Ramos (cell line): ENCODE results near the gene PSMG3.

Experiments used
- in situ Hi-C: fragments of 300-500 bp; cut with MboI; formaldehyde crosslinking; loops from one replicate; pipeline ENCODE4 v1.14.3; 2022; ENCODE audit warnings: low sequenced_read_pairs; ENCODE audit not compliant: unreplicated experiment

Gene PSMG3

GRCh38 chr7:1537535-1538412, 32.1 kb downstream of the PSMG3 start:
- in situ Hi-C loops, result no loop called here

- in situ Hi-C loops, result no loop called here
Observed at GRCh38 chr7:1536743-1537534, 32.9 kb downstream of the PSMG3 start.

GRCh38 chr7:1536455-1536742, 33.4 kb downstream of the PSMG3 start:
- in situ Hi-C loops, result no loop called here

- in situ Hi-C loops, result no loop called here
Observed at GRCh38 chr7:1535701-1536454, 34.0 kb downstream of the PSMG3 start.

- in situ Hi-C loops, result no loop called here
Observed at GRCh38 chr7:1535100-1535458, 34.8 kb downstream of the PSMG3 start.

- in situ Hi-C loops, result no loop called here
Observed at GRCh38 chr7:1534330-1535099, 35.3 kb downstream of the PSMG3 start.

- in situ Hi-C loops, result no loop called here
Observed at GRCh38 chr7:1533547-1534329, 36.1 kb downstream of the PSMG3 start.

- in situ Hi-C loops, result no loop called here
Observed at GRCh38 chr7:1533255-1533546, 36.6 kb downstream of the PSMG3 start.

- in situ Hi-C loops, result no loop called here
Observed at GRCh38 chr7:1532456-1533254, 37.2 kb downstream of the PSMG3 start.

GRCh38 chr7:1531979-1532455, 37.8 kb downstream of the PSMG3 start:
- in situ Hi-C loops, result no loop called here

- in situ Hi-C loops, result no loop called here
Observed at GRCh38 chr7:1531263-1531978, 38.4 kb downstream of the PSMG3 start.

- in situ Hi-C loops, result no loop called here
Observed at GRCh38 chr7:1530946-1531262, 38.9 kb downstream of the PSMG3 start.

GRCh38 chr7:1529383-1530116, 40.3 kb downstream of the PSMG3 start:
- in situ Hi-C loops, result no loop called here

GRCh38 chr7:1526271-1526754, 43.5 kb downstream of the PSMG3 start:
- in situ Hi-C loops, result no loop called here

GRCh38 chr7:1525409-1525808, 44.4 kb downstream of the PSMG3 start:
- in situ Hi-C loops, result no loop called here

GRCh38 chr7:1523844-1524243, 46.0 kb downstream of the PSMG3 start:
- in situ Hi-C loops, result no loop called here

- in situ Hi-C loops, result no loop called here
Observed at GRCh38 chr7:1523208-1523607, 46.6 kb downstream of the PSMG3 start.

GRCh38 chr7:1521456-1521855, 48.4 kb downstream of the PSMG3 start:
- in situ Hi-C loops, result no loop called here
